ENCODE data around the gene RCL1.

The RCL1 gene

DNA sequence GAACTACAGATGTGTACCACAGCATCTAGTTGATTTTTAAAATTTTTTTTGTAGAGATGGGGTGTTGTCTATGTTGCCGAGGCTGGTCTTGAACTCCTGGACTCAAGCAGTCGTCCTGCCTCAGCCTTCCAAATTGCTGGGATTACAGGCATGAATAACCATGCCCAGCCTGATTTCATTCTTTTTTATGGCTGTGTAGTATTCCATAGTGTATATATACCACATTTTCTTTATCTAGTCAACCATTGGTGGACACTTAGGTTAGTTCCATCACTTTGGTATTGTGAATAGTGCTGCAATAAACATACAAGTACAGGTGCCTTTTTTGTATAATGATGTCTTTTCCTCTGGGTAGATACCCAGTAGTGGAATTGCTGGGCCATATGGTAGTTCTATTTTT lies 3.8 kb downstream of the RCL1 start:
- no peak for TF ChIP-seq EZH2phosphoT487 (IDR thresholded peaks at IDR 0.05; ENCODE audit: low read depth)
- TF ChIP-seq, protein P1, sequence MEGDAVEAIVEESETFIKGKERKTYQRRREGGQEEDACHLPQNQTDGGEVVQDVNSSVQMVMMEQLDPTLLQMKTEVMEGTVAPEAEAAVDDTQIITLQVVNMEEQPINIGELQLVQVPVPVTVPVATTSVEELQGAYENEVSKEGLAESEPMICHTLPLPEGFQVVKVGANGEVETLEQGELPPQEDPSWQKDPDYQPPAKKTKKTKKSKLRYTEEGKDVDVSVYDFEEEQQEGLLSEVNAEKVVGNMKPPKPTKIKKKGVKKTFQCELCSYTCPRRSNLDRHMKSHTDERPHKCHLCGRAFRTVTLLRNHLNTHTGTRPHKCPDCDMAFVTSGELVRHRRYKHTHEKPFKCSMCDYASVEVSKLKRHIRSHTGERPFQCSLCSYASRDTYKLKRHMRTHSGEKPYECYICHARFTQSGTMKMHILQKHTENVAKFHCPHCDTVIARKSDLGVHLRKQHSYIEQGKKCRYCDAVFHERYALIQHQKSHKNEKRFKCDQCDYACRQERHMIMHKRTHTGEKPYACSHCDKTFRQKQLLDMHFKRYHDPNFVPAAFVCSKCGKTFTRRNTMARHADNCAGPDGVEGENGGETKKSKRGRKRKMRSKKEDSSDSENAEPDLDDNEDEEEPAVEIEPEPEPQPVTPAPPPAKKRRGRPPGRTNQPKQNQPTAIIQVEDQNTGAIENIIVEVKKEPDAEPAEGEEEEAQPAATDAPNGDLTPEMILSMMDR (IDR thresholded peaks at IDR 0.05; ENCODE audit: low read depth, low read length): no peak
- Histone ChIP-seq H3K27ac (ENCODE audit: low read length) (no peak overlapping the region), H3K4me2 (ENCODE audit: low read length) (no peak overlapping the region), H3K9me3 (ENCODE audit: insufficient read depth, low read length) (no peaks in the 10 kb centered on the region), H2AFZ (ENCODE audit: low read depth, low read length) (no peak overlapping the region), H3K36me3 (replicated peaks; ENCODE audit: low read depth, low read length) (no peaks in the 10 kb centered on the region), H3K79me2 (ENCODE audit: low read length) (peaks cover 87% of the 10 kb centered on the region), H4K20me1 (ENCODE audit: insufficient read depth, low read length) (peaks cover 41% of the 10 kb centered on the region), H3K4me3 (ENCODE audit: low read length) (no peak overlapping the region), H3K4me1 (ENCODE audit: low read length) (peaks cover 8% of the 10 kb centered on the region), H3K27me3 (ENCODE audit: low read depth, low read length) (no peaks in the 10 kb centered on the region), H3K9ac (ENCODE audit: low read length) (no peak overlapping the region)

GRCh38 chr9:4796988-4797853 lies 4.5 kb downstream of the RCL1 start:
- Histone ChIP-seq H3K4me2 (ENCODE audit: low read length) (no peak overlapping the region), H3K4me3 (ENCODE audit: low read length) (no peak overlapping the region)
- TF ChIP-seq EZH2phosphoT487 (IDR thresholded peaks at IDR 0.05; ENCODE audit: low read depth): no peak
- TF ChIP-seq, protein P1 (IDR thresholded peaks at IDR 0.05; ENCODE audit: low read depth, low read length): peak; percentile 65

GRCh38 chr9:4797854-4798150 lies 5.1 kb downstream of the RCL1 start:
- peaks cover 8% of the 10 kb centered on the region for H3K4me1 ChIP-seq (ENCODE audit: low read length)
- peaks cover 41% of the 10 kb centered on the region for H4K20me1 ChIP-seq (ENCODE audit: insufficient read depth, low read length)
- no peaks in the 10 kb centered on the region for H3K9me3 ChIP-seq (ENCODE audit: insufficient read depth, low read length)
- H3K4me3 ChIP-seq (ENCODE audit: low read length): no peak overlapping the region
- H2AFZ ChIP-seq (ENCODE audit: low read depth, low read length): no peak overlapping the region
- no peak overlapping the region for H3K27ac ChIP-seq (ENCODE audit: low read length)
- H3K36me3 ChIP-seq (replicated peaks; ENCODE audit: low read depth, low read length): no peaks in the 10 kb centered on the region
- H3K9ac ChIP-seq (ENCODE audit: low read length): no peak overlapping the region
- peaks cover 100% of the 10 kb centered on the region for H3K79me2 ChIP-seq (ENCODE audit: low read length)
- no peak overlapping the region for H3K4me2 ChIP-seq (ENCODE audit: low read length)
- TF ChIP-seq, protein P1 (IDR thresholded peaks at IDR 0.05; ENCODE audit: low read depth, low read length): no peak
- no peak for TF ChIP-seq EZH2phosphoT487 (IDR thresholded peaks at IDR 0.05; ENCODE audit: low read depth)
- H3K27me3 ChIP-seq (ENCODE audit: low read depth, low read length): no peaks in the 10 kb centered on the region

More at GRCh38 chr9:4796988-4797853, 4.5 kb downstream of the RCL1 start:
- Histone ChIP-seq H3K27me3 (ENCODE audit: low read depth, low read length) (no peaks in the 10 kb centered on the region), H3K27ac (ENCODE audit: low read length) (no peak overlapping the region), H3K9me3 (ENCODE audit: insufficient read depth, low read length) (no peaks in the 10 kb centered on the region), H3K9ac (ENCODE audit: low read length) (no peak overlapping the region), H3K79me2 (ENCODE audit: low read length) (peaks cover 94% of the 10 kb centered on the region), H2AFZ (ENCODE audit: low read depth, low read length) (no peak overlapping the region), H4K20me1 (ENCODE audit: insufficient read depth, low read length) (peaks cover 41% of the 10 kb centered on the region), H3K36me3 (replicated peaks; ENCODE audit: low read depth, low read length) (no peaks in the 10 kb centered on the region), H3K4me1 (ENCODE audit: low read length) (peaks cover 8% of the 10 kb centered on the region)

DNA sequence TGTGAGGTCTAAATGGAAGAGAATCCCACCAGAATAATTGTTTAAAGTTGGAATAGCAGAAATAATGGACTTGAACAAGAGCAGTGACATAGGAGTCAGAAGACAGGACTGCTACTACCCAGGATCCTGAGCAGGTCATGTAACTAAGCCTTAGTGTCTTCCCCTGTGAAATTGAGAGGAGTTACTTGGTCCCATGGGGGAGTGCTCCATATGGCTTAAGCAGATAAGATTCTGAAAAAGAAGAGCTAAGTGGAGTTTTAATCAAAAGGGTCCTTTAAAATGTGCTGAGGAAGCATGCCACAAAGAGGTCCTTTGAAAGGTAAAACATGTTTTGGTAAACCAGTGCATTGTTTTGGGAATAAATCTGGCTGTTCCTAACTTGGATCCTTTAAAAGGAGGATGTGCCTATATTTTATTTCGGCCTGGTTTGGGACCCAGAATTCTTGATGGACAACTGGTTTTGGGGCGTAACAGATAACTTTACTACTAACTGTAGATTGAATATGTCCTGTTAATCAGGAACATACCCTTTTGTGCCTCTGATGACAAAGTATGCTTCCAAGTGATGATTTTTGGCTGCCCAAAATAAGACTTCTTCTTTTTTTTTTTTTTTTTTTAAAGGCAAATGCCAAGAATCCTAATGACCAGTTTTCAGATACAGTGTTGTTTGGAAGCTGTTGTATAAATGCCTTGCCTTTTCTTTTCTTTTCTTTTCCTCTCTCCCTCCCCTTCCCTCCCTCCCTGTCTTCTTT lies 5.7 kb downstream of the RCL1 start:
- H3K4me3 ChIP-seq (ENCODE audit: low read length): no peak overlapping the region
- no peak overlapping the region for H3K27ac ChIP-seq (ENCODE audit: low read length)
- H4K20me1 ChIP-seq (ENCODE audit: insufficient read depth, low read length): peaks cover 41% of the 10 kb centered on the region
- H3K4me1 ChIP-seq (ENCODE audit: low read length): peaks cover 8% of the 10 kb centered on the region
- H2AFZ ChIP-seq (ENCODE audit: low read depth, low read length): no peak overlapping the region
- H3K79me2 ChIP-seq (ENCODE audit: low read length): peaks cover 100% of the 10 kb centered on the region
- no peaks in the 10 kb centered on the region for H3K36me3 ChIP-seq (replicated peaks; ENCODE audit: low read depth, low read length)
- no peaks in the 10 kb centered on the region for H3K9me3 ChIP-seq (ENCODE audit: insufficient read depth, low read length)
- no peaks in the 10 kb centered on the region for H3K27me3 ChIP-seq (ENCODE audit: low read depth, low read length)
- no peak overlapping the region for H3K9ac ChIP-seq (ENCODE audit: low read length)
- TF ChIP-seq, protein P1 (IDR thresholded peaks at IDR 0.05; ENCODE audit: low read depth, low read length): no peak
- TF ChIP-seq EZH2phosphoT487 (IDR thresholded peaks at IDR 0.05; ENCODE audit: low read depth): no peak
- no peak overlapping the region for H3K4me2 ChIP-seq (ENCODE audit: low read length)
